ENCODE results near the gene MAP1LC3B. TPM values are rescaled to one million over a fixed set of nuclear protein-coding genes. Genes with fewer than 3 reads are reported as not detected.

MAP1LC3B gene
- total RNA-seq, 1 donor from 2014 or later = 40.6 TPM

- H3K36me3 Mint-ChIP-seq (ENCODE audit: low read depth) = peaks cover 12% of the 10 kb centered on the region
- no peaks in the 10 kb centered on the region for H3K4me1 Mint-ChIP-seq (ENCODE audit: low read depth)
- H3K4me3 Mint-ChIP-seq (ENCODE audit: low read depth) = no peak overlapping the region
- no peaks in the 10 kb centered on the region for H3K9me3 Mint-ChIP-seq
- intact Hi-C loops (cut with micrococcal nuclease) = no loop called here
- no peaks in the 10 kb centered on the region for H3K27me3 Mint-ChIP-seq (ENCODE audit: low read depth)
- no peak for DNase-seq (ENCODE audit: low spot score)
- H3K27ac Mint-ChIP-seq = no peak overlapping the region
Observed at GRCh38 chr16:87421003-87421912, 29.1 kb downstream of the MAP1LC3B start.

GRCh38 chr16:87422106-87422505, 30.0 kb downstream of the MAP1LC3B start:
- Mint-ChIP-seq H3K9me3 (no peaks in the 10 kb centered on the region), H3K27me3 (ENCODE audit: low read depth) (no peaks in the 10 kb centered on the region), H3K4me3 (ENCODE audit: low read depth) (no peak overlapping the region), H3K27ac (no peak overlapping the region), H3K36me3 (ENCODE audit: low read depth) (peaks cover 12% of the 10 kb centered on the region), H3K4me1 (ENCODE audit: low read depth) (no peaks in the 10 kb centered on the region)
- intact Hi-C loops (cut with micrococcal nuclease) = no loop called here
- no peak for DNase-seq (ENCODE audit: low spot score)

GRCh38 chr16:87423429-87423828, 31.3 kb downstream of the MAP1LC3B start:
- Mint-ChIP-seq H3K27me3 (ENCODE audit: low read depth) (no peaks in the 10 kb centered on the region), H3K4me3 (ENCODE audit: low read depth) (no peak overlapping the region), H3K4me1 (ENCODE audit: low read depth) (no peaks in the 10 kb centered on the region), H3K36me3 (ENCODE audit: low read depth) (peaks cover 12% of the 10 kb centered on the region), H3K27ac (no peak overlapping the region), H3K9me3 (no peaks in the 10 kb centered on the region)
- intact Hi-C loops (cut with micrococcal nuclease) = no loop called here
- no peak for DNase-seq (ENCODE audit: low spot score)

- H3K27ac Mint-ChIP-seq = no peak overlapping the region
- H3K4me3 Mint-ChIP-seq (ENCODE audit: low read depth) = no peak overlapping the region
- no peaks in the 10 kb centered on the region for H3K4me1 Mint-ChIP-seq (ENCODE audit: low read depth)
- intact Hi-C loops (cut with micrococcal nuclease) = no loop called here
- no peak for DNase-seq (ENCODE audit: low spot score)
- H3K36me3 Mint-ChIP-seq (ENCODE audit: low read depth) = peaks cover 12% of the 10 kb centered on the region
- H3K9me3 Mint-ChIP-seq = no peaks in the 10 kb centered on the region
- no peaks in the 10 kb centered on the region for H3K27me3 Mint-ChIP-seq (ENCODE audit: low read depth)
Observed at GRCh38 chr16:87424266-87424665, 32.1 kb downstream of the MAP1LC3B start.

GRCh38 chr16:87425941-87426340, 33.8 kb downstream of the MAP1LC3B start:
- H3K4me3 Mint-ChIP-seq (ENCODE audit: low read depth) = no peak overlapping the region
- H3K4me1 Mint-ChIP-seq (ENCODE audit: low read depth) = no peaks in the 10 kb centered on the region
- intact Hi-C loops (cut with micrococcal nuclease) = no loop called here
- no peaks in the 10 kb centered on the region for H3K9me3 Mint-ChIP-seq
- no peaks in the 10 kb centered on the region for H3K27me3 Mint-ChIP-seq (ENCODE audit: low read depth)
- no peak for DNase-seq (ENCODE audit: low spot score)
- H3K36me3 Mint-ChIP-seq (ENCODE audit: low read depth) = peaks cover 9% of the 10 kb centered on the region
- H3K27ac Mint-ChIP-seq = no peak overlapping the region

GRCh38 chr16:87426423-87427215, 34.5 kb downstream of the MAP1LC3B start:
- H3K36me3 Mint-ChIP-seq (ENCODE audit: low read depth) = peaks cover 9% of the 10 kb centered on the region
- no peak for DNase-seq (ENCODE audit: low spot score)
- no peaks in the 10 kb centered on the region for H3K4me1 Mint-ChIP-seq (ENCODE audit: low read depth)
- no peaks in the 10 kb centered on the region for H3K27me3 Mint-ChIP-seq (ENCODE audit: low read depth)
- intact Hi-C loops (cut with micrococcal nuclease) = no loop called here
- no peak overlapping the region for H3K4me3 Mint-ChIP-seq (ENCODE audit: low read depth)
- no peaks in the 10 kb centered on the region for H3K9me3 Mint-ChIP-seq
- H3K27ac Mint-ChIP-seq = no peak overlapping the region

- H3K27ac Mint-ChIP-seq = no peak overlapping the region
- no peaks in the 10 kb centered on the region for H3K36me3 Mint-ChIP-seq (ENCODE audit: low read depth)
- H3K4me3 Mint-ChIP-seq (ENCODE audit: low read depth) = no peak overlapping the region
- intact Hi-C loops (cut with micrococcal nuclease) = loop anchor here (10.0 kb wide), 1 partner anchor 53 kb away; no protein-coding TSS in a partner anchor
- H3K9me3 Mint-ChIP-seq = no peaks in the 10 kb centered on the region
- H3K27me3 Mint-ChIP-seq (ENCODE audit: low read depth) = peaks cover 7% of the 10 kb centered on the region
- DNase-seq (ENCODE audit: low spot score) = no peak
- peaks cover 10% of the 10 kb centered on the region for H3K4me1 Mint-ChIP-seq (ENCODE audit: low read depth)
Observed at GRCh38 chr16:87431926-87432325, 39.8 kb downstream of the MAP1LC3B start.

- DNase-seq (ENCODE audit: low spot score) = no peak
- no peak overlapping the region for H3K4me3 Mint-ChIP-seq (ENCODE audit: low read depth)
- peaks cover 10% of the 10 kb centered on the region for H3K4me1 Mint-ChIP-seq (ENCODE audit: low read depth)
- H3K9me3 Mint-ChIP-seq = no peaks in the 10 kb centered on the region
- no peaks in the 10 kb centered on the region for H3K36me3 Mint-ChIP-seq (ENCODE audit: low read depth)
- intact Hi-C loops (cut with micrococcal nuclease) = loop anchor here (10.0 kb wide), 1 partner anchor 52 kb away; no protein-coding TSS in a partner anchor
- no peak overlapping the region for H3K27ac Mint-ChIP-seq
- peaks cover 7% of the 10 kb centered on the region for H3K27me3 Mint-ChIP-seq (ENCODE audit: low read depth)
Observed at GRCh38 chr16:87432330-87432915, 40.3 kb downstream of the MAP1LC3B start.

GRCh38 chr16:87434146-87434667, 42.1 kb downstream of the MAP1LC3B start:
- peaks cover 10% of the 10 kb centered on the region for H3K4me1 Mint-ChIP-seq (ENCODE audit: low read depth)
- no peak overlapping the region for H3K4me3 Mint-ChIP-seq (ENCODE audit: low read depth)
- H3K27me3 Mint-ChIP-seq (ENCODE audit: low read depth) = peaks cover 7% of the 10 kb centered on the region
- no peaks in the 10 kb centered on the region for H3K9me3 Mint-ChIP-seq
- DNase-seq (ENCODE audit: low spot score) = no peak
- no peak overlapping the region for H3K27ac Mint-ChIP-seq
- no peaks in the 10 kb centered on the region for H3K36me3 Mint-ChIP-seq (ENCODE audit: low read depth)
- intact Hi-C loops (cut with micrococcal nuclease) = loop anchor here (10.0 kb wide), 1 partner anchor 51 kb away; no protein-coding TSS in a partner anchor

- intact Hi-C loops (cut with micrococcal nuclease) = loop anchor here (10.0 kb wide), 1 partner anchor 49 kb away; no protein-coding TSS in a partner anchor
- H3K9me3 Mint-ChIP-seq = no peaks in the 10 kb centered on the region
Observed at GRCh38 chr16:87435372-87436224, 43.5 kb downstream of the MAP1LC3B start.

GRCh38 chr16:87436225-87437172, 44.4 kb downstream of the MAP1LC3B start:
- Mint-ChIP-seq H3K36me3 (ENCODE audit: low read depth) (no peaks in the 10 kb centered on the region), H3K4me1 (ENCODE audit: low read depth) (peaks cover 10% of the 10 kb centered on the region), H3K9me3 (no peaks in the 10 kb centered on the region), H3K4me3 (ENCODE audit: low read depth) (peak overlapping the region; percentile 4), H3K27me3 (ENCODE audit: low read depth) (peaks cover 7% of the 10 kb centered on the region), H3K27ac (peak overlapping the region; percentile 1)
- intact Hi-C loops (cut with micrococcal nuclease) = loop anchor here (10.0 kb wide), 1 partner anchor 48 kb away; no protein-coding TSS in a partner anchor
- DNase-seq (ENCODE audit: low spot score) = no peak

More at GRCh38 chr16:87435372-87436224, 43.5 kb downstream of the MAP1LC3B start:
- no peak overlapping the region for H3K27ac Mint-ChIP-seq
- H3K36me3 Mint-ChIP-seq (ENCODE audit: low read depth) = no peaks in the 10 kb centered on the region
- peaks cover 10% of the 10 kb centered on the region for H3K4me1 Mint-ChIP-seq (ENCODE audit: low read depth)
- peaks cover 7% of the 10 kb centered on the region for H3K27me3 Mint-ChIP-seq (ENCODE audit: low read depth)
- H3K4me3 Mint-ChIP-seq (ENCODE audit: low read depth) = no peak overlapping the region
- DNase-seq (ENCODE audit: low spot score) = no peak

All from activated T-helper 2 cell treated with anti-CD3 and anti-CD28 coated beads, Interferon-gamma antibody, Interleukin-2, Interleukin-4, amounts not matched to agents 10 μg/mL and 5 μg/mL and 100 μg/mL, durations not matched to agents 14 hours and 24 hours and 36 hours (primary cell).